TTC549 (cell line): Measurements from ENCODE around the gene ATXN7.

ENCODE experiments used
- FAIRE-seq: peaks from 2 replicates; lab custom pipeline; 2012; peaks lifted over from hg19 to GRCh38; lab: Jason Lieb, UNC

ATXN7 gene

DNA sequence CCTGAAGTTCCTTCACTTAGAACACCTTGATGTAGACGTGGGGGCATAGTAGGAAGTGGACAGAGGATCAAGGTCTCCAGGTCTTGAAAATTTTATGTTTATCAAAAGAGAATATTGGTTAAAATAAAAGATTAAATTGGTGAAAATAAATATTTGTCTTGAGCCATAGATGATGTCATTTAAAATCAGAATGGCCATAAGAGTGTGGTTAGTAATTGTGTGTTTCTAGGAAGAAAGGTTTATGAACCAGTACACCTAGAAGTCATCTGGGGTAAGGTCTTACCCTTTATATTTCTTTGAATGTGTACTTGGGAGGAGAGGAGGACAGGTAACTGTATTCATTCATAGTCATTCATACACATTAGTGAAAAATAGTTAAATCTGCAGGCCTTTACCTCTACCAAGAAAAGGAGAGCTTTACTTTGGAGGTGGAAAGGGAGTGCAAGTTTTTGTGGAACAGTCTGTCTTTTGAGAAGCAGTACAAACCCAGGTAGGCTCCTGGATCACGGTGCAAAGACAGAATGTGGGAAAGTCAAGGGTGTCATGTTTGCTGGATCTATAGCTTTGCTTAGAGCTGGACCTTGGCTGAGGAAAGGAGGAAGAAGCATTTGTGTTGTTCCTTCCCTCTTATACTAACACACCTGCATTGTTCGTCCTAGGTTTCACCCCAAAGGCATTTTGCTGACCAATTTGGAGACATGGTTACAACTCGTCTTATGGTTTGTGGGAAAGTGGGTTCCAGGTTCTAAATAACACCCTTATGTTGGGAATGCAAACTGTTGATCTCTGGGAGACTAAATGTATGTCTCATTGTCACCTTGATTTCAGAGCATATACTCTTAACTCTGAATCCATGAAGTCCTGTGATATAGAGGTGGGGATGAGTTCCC is 42.3 kb downstream of the ATXN7 start:
- no peak for FAIRE-seq

DNA sequence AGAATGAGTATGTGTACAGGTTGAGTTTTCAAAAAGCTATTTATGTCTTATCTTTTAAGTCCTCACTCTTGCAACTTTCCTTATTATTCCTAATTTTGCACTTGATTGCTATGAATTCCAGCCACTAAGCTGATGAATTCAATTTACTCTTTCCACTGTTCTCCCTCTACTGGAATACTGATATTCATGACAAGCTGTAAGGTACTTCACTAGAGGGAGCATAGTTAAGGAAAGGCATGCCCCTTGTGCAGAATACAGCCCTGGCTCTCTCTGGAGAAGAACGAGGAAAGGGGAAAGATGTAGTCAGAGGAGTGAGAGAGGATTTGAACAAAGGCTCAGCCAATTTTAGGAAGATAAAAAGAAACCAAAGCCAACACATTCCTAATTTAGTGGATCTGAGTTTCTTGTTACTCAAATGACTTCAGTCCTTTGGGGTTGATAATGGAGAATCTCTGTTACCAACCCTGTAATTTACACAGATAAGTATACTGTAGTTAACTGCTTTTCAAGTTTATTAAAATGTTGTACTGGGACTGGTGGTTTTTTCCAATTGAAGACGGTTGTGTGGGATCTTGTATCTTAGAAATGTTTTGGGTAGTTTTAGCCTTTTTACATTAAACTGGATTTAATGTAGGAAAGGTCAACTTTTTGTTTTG is 44.5 kb downstream of the ATXN7 start:
- FAIRE-seq = no peak

DNA sequence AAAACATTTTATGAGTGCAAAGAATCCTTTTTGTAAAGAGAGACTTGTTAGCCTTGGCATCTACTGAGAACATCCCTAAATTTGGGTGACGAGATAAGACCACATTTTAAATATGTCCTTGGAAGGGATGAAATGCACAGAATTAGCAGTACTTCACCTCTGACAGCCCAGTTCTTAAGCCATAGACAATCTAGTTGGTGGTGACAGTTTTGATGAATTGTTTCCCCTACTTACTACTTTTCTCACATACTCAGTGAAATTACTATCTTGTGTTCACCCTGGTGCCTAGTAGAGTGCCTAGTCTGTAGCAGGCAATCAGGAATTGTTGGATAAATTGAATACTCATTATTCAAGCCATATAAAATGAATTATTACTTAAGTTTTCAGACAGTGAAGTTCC is 45.1 kb downstream of the ATXN7 start:
- FAIRE-seq = no peak

DNA sequence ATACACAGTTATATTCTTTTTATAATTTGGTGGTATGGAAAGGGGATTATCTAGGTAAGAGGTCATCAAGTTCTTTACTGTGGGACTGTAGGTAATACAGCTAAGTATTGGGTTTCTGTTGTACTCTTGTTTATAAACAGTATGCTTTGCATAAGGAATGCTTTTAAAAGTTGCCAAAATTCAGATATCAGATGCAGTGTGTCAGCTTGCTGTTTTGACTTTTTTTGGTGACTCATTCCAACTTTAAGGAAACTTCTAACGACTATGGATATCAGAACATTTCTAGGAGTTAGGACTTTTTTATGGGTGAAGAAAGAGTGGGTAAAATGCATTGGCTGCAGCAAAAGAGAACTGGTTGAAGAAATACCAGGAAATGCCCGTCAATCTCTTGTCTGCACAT is 45.8 kb downstream of the ATXN7 start:
- no peak for FAIRE-seq

DNA sequence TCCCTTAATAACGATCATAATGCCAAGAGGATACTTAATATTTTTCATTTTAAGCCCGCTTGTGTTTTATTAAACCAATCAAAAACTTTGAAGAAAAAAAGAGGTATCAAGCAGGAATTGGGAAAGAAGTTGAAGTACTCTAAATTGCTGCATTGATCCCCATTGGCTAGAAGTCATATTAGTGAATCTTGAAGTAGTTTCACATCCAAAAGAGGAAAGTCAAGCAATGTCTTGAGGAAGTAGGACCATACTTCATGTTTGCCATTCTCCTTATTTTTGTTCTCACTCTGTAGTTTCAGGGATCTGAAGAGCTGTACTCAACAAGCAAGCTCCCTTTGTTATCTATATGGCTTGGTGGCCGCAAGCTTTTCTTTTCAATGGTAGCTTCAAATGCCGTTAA is 46.3 kb downstream of the ATXN7 start:
- no peak for FAIRE-seq

DNA sequence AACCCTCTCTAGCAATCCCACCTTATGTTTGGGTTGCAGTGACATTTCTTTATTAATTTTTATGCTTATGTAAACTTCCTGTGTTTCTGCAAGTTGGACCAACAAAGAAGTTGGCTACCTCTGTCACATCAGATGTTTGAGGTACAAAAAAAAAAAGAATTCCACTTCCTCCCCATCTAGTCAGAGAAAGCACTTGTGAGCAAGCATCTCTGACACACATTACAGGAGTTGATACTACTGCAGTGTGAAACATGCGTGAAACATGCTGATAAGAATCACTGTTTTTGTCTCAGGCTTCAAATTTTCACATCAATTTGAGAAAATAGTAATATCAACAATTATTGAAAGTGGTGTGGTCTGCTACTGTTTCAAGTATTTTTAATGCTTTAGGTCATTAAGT is 47.2 kb downstream of the ATXN7 start:
- no peak for FAIRE-seq

DNA sequence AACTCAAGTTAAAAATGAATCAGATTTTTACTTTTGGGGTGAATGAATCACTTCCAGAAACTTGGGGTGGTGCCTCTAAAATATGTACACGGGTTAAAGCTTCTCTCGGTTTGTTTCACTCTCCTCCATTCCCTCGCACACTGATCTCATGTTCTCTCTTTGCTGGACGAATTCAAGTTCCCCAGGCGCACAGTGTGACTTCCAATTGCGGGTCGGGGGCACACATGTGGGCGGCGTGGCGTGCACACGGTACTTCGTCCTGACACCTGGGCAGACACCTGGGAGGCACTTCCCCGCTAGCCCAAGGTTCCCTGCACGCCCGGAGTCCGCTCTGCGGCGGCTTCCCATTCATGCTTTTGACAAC is 47.8 kb downstream of the ATXN7 start:
- FAIRE-seq = no peak

DNA sequence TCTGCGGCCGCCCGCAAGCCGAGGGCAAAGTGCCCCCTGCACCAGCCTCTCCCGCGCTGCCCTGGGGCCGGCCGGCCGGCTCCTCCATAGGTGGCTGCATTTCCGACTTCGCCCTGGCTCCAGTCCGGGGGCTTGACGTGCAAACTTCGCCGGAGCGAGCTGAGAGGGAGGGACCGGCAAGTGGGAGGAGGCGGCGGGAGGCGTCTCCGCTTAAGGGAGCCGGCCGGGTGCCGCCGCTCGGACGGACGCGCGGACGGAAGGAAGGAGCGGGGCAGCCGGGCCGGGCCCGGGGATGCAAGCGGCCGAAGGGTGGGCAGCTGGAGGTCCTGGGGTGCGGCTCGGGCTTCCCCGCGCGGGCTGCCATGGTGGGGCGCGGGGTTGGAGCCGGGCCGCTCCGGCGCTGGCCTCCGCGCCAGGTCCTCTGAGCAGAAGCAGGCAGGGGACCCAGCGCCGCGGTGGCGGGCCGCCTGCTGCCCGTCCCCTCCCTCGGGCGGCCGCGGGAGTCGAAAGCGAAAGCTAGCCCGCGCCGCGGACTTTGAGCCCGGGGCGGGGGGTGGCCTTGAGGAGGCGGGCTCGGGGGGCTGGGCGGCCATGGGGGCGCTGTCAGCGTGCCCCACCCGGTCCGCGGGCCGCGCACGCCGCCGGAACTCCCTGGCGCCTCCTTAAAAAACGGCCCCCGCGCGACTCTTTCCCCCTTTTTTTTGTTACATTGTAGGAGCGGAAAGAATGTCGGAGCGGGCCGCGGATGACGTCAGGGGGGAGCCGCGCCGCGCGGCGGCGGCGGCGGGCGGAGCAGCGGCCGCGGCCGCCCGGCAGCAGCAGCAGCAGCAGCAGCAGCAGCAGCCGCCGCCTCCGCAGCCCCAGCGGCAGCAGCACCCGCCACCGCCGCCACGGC is 48.5 kb downstream of the ATXN7 start, which contains the start of gene SCAANT1:
SCAANT1 (minus strand) TSS at position 511 of the 895 bp plus-strand sequence.
- FAIRE-seq = no peak

DNA sequence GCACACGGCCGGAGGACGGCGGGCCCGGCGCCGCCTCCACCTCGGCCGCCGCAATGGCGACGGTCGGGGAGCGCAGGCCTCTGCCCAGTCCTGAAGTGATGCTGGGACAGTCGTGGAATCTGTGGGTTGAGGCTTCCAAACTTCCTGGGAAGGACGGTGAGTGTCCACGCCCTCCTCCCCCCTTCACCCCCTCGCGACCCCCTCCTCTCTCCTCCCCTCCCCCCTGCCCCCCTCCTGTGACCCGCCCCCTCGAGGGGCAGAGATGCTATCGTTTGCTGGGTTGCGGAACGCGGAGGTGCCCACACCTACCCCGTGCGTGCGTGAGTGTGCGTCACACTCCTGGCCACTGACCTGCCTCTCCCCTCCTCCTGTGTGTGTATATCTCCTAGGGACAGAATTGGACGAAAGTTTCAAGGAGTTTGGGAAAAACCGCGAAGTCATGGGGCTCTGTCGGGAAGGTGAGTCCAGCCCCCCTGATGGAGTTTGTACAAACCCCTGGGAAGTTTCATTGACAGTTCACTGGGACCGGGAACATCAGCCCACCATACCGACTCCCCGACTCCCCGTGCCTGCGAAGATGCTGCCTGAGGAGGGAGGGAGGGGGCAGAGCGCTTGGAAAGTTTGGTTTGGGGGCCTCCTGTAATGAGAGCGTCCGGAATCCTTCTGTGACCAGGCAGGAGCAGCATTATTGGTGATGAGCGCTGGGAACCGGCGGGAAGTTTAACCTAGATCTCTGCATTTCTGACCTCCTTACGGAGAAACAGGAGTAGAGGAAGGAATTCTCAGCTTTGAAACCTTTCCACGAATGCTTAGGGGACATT is 49.3 kb downstream of the ATXN7 start:
- no peak for FAIRE-seq

DNA sequence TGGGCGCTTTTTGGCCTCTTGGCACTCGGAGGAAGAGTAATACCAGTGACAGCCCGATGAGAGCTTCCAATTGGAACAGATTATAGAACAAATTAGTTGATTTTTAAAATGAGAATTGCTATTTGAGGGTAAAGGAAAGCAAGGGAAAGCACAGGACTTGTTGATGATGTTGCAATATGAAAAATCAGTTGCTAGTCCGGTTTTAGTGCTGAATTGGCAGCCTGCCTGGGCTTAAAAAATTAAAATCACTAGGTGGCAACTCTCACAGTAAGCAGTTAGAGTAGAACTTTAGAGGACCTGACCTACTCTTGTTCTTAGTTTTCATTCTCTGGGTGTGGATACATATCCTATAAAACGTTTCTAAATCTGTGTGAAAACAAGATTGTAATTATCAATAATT is 50.6 kb downstream of the ATXN7 start:
- FAIRE-seq = no peak

DNA sequence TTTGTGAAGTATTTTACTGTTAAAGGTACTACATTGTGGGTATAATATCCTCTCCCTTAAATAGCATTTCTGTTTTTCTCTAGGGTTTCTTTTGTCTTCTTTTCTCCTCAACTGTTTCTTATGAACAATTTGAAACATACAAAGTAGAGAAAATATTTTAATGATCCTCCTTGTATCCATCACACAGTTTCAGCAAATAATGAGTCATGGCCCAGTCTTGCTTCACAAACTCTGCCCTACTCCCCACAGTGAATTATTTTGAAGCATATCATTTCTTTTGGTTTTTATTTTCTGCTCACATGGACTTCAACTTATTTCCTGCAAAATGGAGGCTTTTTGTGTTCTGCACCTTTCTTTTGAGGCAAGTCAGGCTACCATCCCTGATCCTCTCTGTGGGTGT is 54.7 kb downstream of the ATXN7 start:
- no peak for FAIRE-seq

DNA sequence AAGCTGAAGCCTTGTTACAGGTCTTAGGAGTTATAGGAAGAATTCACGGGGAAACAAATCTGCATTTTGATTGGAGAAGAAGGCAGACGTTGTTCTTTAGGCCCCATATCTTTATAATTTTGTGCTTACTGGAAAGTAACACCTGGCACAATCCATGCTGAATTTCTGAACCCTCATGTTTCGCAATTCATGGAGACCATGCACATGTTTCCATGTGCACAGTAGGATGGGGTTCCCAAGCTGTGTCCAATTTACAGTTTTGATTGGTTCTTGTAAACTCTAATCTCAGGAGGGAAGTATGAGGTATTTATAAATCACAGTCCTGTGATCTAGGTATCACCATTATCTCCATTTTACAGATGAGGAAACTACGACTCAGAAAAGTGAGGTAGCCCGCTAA is 56.3 kb downstream of the ATXN7 start:
- no peak for FAIRE-seq

DNA sequence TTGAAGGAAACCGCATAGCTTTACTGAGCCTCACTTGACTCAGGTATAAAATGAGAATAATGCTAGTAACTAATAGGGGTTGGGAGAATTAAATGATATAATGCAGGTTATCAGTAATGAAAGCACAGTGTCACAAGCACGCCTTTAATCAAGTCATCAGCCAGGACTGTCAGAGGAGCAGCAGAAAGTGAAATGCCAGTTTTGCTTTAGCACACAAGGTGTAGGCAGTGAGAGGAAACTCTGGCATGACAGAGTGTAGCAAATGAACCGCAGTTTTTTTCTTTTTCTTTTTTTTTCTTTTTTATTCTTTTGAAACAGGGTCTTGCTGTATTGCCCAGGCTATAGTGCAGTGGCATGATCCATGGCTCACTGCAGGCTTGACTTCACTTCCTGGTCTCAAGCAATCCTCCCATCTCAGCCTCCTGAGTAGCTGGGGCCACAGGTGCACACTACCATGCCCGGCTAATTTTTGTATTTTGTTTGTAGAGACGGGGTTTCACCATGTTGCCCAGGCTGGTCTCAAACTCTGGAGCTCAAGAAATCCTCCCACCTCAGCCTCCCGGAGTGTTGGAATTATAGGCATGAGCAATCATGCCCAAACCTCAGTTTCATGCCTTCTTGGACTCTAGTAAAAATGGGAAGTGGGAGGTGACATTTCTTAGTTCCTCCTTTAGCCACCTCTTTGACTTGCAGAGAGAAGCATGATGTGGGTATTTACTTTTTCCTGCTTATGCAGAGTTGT is 58.2 kb downstream of the ATXN7 start:
- FAIRE-seq = no peak

DNA sequence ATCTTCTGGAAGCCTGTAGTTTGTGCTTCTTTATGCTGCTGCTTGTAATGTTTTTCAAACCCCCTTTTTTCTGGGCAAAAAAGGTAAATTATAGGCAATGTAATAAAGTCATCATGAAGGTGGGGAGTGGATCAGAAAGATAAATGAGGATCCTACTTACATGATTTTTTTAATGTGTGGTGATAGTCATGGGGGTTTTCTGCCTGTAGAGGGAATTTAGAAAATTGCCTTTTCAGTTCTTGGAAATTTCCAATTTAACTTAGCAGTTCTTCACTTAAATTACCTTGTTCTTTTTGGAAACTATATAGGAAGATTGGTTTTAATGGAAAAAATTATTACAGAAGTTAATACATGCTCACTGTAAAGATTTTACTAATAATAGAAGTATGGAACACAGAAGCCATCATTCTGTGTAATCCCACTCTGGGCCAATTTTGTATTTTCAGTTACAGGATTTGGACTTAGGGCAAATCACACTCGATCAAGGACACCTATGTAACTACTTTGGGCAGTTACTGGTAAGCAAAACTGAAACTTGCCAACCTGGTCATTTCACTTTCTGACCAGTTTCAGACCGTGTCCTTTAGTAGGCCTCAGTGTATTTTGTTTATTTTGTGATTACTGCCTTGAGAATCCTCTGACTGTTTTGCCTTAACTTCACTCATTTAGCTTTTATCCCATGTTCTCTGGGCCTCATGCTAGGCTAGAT is 59.0 kb downstream of the ATXN7 start:
- FAIRE-seq = no peak

DNA sequence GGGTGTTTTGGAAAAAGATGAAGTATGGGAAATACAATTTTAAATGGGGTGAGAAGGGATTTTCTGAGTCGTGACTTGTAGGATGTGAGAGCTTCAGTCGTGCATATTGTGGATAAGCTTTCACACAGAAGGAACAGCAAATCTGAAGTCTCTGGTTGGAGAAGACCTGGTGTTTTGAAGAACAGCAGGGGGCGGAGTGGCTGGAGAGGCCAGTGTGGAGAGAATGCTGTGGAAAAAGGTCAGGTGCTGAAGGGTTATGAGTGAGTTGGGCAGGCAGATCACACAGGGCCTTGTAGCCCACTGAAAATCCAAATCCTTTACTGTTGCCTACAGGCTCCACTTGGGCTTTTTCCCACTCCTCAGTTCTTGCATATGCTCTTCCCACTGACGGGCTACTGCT is 62.6 kb downstream of the ATXN7 start:
- FAIRE-seq = no peak

DNA sequence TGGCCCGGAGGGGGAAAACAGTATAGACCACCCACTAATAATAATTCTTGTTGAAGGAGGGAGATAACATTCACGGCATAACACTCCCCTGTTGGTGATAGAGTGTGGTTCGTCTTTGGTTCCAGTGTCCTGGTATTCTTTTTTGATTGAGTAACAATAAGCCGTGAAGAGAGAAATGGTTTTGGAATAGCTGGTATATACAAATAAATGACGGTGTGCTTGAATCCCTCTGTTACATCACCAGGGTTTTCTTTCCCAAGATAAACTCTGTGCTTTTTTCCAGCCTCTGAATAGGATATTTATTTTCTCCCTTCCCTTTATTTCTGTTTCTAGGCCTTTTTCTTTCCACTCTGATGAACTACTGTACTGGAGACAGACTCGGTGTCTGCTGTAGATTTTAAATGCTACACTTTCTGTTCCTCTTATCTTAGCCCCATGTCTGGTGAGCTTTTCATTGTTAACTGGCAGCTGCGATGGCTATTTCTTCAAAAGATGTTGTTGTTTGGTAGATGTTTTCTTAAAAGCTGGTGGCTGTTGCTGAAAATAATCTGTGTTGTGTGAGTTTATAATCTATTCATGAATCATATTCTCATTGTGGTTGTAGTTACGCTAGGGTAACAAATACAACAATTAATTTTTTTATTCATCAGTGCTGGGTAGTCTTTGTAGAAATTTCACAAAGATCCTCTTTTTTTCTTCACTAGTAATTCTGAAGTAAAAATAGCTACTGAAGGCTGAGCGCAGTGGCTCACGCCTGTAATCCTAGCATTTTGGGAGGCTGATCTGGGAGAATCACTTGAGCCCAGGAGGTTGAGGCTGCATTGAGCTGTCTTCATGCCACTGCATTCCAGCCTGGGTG is 64.0 kb downstream of the ATXN7 start:
- FAIRE-seq = no peak

DNA sequence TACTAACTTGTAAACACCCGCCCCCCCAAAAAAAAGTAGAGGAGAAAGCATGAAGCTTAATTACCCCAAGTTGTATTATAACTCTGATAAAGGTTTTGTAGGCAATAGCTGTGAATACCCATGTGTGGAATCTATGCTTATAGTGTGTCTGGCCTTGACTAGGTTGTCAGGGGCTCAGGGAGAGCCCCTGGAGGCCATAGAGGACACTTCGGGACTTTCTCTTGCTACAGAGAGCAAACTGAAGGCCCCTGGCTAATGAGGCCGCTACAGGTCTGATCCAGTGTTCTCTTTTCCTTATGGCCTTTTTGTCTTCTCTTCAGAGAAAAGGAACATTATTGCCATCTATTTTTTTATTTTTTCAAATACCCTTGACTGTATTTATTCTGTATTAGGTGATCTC is 67.6 kb downstream of the ATXN7 start:
- no peak for FAIRE-seq

DNA sequence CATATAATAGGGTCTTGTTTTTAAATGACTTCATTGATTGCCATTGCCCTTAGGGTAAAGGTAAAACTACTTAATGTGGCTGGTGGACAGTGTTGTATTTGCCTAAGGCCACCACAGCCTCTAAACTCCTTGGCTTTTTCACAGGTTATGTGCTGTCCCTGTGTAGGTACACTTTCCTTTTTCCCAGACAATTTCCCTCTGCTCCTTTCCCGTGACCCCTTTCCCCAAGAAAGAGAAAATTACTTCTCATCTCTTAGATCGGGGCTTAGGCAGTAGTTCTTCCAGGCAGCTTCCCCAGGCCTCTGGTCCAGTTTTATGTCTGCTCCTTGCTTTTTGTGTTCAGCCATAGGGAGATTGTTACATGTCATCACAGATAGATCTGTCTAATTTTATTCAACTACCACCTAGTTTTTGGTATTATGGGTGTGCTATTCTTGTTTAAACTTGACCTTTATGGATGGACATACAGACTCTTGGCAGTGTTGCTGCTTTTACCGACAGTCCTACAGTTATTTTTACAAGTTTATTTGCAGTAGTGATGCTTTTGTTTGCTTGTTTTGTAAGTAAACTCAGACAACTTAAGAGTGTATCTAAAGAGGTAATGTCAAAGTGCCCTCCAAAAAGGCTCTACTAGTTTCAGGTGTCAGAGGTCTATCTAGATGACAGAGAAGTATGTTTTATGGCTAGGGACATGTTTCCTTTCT is 69.0 kb downstream of the ATXN7 start:
- no peak for FAIRE-seq

DNA sequence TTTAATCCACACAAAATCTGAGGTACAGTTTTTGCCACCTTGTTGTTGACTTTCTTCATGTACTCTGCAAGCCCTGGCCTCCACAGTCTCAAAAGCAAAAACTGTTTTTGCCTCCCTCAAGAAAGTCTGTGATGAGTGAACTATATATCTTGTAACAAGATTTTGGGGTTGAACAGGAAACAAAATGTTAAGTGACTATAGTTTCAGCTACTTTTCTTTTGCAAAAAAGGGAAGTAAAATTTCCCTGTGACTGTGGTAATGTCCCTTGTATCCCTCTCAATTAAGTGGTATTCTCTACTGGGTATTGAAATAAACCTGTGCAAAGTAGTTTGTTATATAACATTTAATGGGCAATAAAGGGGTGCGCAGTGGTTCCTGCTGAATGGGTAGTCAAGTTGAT is 69.8 kb downstream of the ATXN7 start:
- no peak for FAIRE-seq
